ENCODE measurements around the gene DNAH6.
"Not testable (repeated sequence)": the region's sequence is repeated elsewhere in the genome, so short reads cannot be mapped to it uniquely, and the experiment has no call there.

DNAH6 gene

DNA sequence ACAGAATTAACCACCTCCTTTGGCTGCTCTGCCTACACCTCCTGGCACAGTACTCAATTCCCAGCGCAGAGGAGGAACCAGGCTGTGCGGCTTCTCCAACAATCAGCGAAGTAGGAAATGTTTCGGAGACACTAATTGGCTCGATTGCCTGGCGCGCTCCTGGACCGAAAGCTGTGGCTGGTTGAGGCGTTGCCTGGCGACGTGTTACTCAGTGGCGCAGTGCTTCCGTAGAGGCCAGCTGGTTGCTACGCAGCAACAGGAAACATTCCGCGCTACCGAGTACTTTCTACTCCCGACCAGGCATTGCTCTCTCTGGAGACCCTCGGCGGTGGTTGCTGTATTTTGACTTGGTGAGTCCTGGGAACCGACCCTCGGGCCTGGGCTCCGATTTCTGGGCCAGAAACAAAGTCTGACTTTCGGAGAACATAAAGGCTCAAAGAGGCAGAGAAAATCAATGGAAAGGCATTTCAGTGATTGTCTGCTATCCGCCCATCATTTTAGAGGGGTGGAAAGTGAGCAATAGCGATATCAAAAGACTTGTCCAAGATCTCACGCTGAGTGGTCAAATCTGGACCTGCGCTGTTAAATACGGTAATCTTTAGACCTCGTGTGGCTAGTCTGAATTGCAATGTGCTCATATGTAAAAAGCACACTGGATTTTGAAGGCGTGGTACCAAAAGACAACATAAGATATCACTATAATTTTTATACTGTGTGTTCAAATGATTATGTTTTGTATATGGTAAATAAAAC is at the start of gene DNAH6:
DNAH6 (plus strand) TSS at position 265 of the 753 bp plus-strand sequence. CDS start 1,329 bp downstream, outside the sequence.
- DNase-seq = peak; percentile 94

- DNase-seq = no peak
These were observed 48.9 kb upstream of the DNAH6 start for GRCh38 chr2:84467389-84467788.

- DNase-seq = not testable (repeated sequence)
These were observed 43.9 kb upstream of the DNAH6 start for GRCh38 chr2:84472423-84472822.

GRCh38 chr2:84472856-84473565 is 43.3 kb upstream of the DNAH6 start:
- DNase-seq = no peak

DNA sequence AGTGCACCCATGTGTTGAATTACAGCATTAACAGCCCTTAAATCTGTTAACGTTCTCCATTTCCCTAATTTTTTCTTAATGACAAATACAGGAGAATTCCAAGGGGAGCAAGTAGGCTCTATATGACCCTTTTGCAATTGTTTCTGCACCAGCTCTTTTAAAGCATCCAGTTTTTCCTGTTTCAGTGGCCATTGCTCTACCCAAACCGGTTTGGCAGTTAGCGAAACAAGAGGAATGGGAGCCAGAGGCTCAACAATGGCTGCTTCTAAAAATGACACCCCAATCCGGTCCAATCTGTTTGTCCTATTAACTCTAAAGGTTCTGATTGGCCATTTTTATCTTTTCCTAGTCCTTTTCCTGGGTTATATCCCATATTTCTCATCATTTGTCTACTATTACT is 42.1 kb upstream of the DNAH6 start:
- DNase-seq = no peak

- no peak for DNase-seq
These were observed 38.4 kb upstream of the DNAH6 start for GRCh38 chr2:84477886-84478285.

GRCh38 chr2:84478867-84479266 is 37.4 kb upstream of the DNAH6 start:
- DNase-seq = no peak

DNA sequence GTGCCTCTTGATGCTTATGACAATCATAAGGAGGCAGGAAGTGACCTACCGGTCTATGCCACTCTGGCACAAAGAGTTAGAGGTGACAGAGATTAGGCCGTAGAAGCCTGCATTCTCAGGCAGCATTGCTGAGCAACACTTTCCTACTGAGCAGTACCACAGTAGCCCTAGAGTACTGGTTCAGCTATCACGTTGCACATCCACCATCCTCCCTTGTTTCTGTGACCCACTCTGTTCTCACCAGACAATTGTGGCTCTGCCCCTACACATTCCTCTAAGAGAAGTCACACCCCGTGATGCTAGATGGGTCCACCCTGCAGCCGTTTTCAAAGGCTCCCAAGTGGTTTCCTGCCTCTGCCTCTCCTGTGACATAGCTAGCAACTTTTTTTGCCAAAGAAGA is 34.6 kb upstream of the DNAH6 start:
- no peak for DNase-seq

DNA sequence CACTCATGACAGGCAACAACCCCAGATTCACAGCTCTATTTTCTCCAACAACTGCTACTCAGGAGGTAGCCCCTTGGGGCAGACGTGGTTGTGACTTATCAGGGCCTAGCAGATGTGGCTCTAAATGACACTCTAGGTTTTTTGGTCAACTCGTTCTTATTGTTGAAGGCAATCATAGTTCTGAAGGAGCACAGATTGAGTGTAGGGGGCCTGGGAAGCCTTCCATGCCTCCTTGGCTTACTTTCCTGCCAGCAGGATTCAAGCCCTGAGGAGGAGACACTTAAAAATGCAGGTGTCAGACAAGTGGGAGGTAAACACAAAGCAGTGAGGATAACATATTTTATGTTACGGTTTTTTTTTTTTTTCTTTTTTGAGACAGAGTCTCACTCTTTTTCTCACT is 33.7 kb upstream of the DNAH6 start:
- DNase-seq = no peak

DNA sequence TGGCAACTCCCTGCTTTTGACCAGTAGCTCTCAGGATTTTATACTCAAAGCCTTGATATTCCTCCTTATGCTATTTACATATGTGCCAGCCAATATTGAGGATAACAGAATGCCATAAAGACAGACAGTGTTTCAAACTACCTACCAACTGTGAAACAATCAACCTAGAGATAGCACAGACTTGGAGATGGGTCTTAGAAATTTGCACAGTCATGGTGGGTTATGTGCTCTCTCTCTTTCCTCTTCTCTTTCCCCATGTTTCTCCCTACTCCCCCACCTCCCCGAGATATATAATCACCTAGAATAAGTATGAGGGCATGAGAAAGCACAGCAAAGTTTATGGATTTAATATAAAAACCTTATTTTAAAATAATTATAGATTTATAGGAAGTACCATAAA is 33.0 kb upstream of the DNAH6 start:
- no peak for DNase-seq

GRCh38 chr2:84486441-84487115 is 29.7 kb upstream of the DNAH6 start:
- DNase-seq = peak; percentile 3

DNA sequence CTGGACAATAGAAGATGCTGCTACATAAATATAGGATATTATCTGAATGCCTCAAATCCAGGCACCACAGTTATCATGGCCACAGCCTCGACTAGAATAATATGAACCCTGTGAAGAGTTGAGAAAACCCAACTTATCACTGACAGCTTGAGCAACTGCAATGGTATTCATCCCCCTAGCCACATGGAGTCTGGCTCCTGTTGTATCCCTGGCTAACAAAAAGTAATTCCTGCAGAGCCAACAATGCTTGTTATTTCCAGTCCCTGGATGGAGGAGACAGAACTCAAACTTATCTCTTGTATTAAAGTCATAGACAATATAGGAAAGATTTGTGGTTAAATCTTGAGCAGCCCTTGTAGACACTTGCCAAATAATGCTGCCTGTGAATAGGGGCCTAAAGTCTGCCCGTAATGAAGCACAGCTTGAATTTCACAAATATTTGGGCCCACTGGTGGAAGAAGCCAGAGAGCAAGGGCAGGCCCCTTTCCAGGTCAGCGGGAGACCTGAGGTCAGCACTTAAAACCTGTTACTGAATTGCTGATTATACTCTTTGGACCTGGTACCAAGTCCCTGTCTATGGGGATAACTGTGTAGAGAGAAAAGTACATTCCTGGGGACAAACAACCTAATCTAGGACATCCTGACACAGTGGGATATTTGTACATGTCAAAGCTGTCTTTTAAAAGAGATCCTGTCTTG is 28.9 kb upstream of the DNAH6 start:
- no peak for DNase-seq

GRCh38 chr2:84491256-84491655 is 25.0 kb upstream of the DNAH6 start:
- DNase-seq = no peak

- DNase-seq = no peak
These were observed 24.6 kb upstream of the DNAH6 start for GRCh38 chr2:84491741-84492140.

DNA sequence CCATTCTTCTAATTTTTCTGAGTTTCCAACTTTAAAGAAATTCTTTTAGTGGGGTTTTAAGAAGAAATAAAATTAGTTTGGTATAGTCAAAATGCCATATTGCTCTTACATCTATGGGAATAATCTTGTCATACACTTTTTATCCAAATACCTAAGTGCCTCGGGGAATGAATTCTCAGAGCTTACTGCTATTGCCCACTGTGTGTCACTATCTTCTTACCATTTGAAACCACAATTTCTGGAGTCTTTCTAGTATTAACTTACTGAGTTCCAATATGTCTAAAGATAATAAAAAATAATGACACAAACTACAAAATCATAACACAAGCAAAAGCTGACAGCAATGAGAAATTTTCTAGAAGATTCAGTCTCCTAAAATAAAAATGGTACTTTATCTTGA is 23.7 kb upstream of the DNAH6 start:
- DNase-seq = no peak

DNA sequence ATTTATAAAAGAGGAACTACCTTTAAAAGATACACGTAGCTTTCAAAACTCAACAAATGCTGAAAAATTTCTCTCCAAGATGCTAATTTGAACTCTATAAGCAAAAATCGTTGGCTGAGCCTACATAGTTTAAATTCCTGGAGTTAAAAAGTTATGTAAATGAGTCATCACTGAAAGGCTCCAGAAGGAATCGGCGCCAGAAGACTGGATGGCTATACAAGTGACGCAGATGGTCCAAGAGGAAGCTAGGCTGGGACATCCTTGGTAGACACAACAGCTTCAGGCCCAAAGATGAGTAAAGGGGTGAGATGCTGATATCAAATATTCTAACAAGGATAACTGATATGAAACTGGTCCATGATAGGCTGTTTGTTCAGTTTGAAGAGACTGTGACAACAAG is 22.8 kb upstream of the DNAH6 start:
- DNase-seq = no peak

GRCh38 chr2:84494070-84494469 is 22.2 kb upstream of the DNAH6 start:
- DNase-seq = no peak

GRCh38 chr2:84495539-84496146 is 20.7 kb upstream of the DNAH6 start:
- peak; percentile 62 for DNase-seq

- DNase-seq = no peak
These were observed 19.9 kb upstream of the DNAH6 start for GRCh38 chr2:84496386-84496785.

GRCh38 chr2:84497285-84497684 is 19.0 kb upstream of the DNAH6 start:
- DNase-seq = no peak

- DNase-seq = no peak
These were observed 18.0 kb upstream of the DNAH6 start for GRCh38 chr2:84498150-84498799.

- DNase-seq = not testable (repeated sequence)
These were observed 5.3 kb upstream of the DNAH6 start for GRCh38 chr2:84511024-84511423.

Measured in NCI-H1694 treated with DMSO at 0.1 percent for 48 hours (cell line).